Measurements from ENCODE around the gene PCK1. TPM values are rescaled to one million over a fixed set of nuclear protein-coding genes. Genes with fewer than 3 reads are reported as not detected.

The PCK1 gene
- total and polyA plus RNA-seq, 2 of the 13 experiments (the other 11 are each of a cell fraction or from before 2014, with no cell fraction given): 6.5 to 12.6 TPM

DNA sequence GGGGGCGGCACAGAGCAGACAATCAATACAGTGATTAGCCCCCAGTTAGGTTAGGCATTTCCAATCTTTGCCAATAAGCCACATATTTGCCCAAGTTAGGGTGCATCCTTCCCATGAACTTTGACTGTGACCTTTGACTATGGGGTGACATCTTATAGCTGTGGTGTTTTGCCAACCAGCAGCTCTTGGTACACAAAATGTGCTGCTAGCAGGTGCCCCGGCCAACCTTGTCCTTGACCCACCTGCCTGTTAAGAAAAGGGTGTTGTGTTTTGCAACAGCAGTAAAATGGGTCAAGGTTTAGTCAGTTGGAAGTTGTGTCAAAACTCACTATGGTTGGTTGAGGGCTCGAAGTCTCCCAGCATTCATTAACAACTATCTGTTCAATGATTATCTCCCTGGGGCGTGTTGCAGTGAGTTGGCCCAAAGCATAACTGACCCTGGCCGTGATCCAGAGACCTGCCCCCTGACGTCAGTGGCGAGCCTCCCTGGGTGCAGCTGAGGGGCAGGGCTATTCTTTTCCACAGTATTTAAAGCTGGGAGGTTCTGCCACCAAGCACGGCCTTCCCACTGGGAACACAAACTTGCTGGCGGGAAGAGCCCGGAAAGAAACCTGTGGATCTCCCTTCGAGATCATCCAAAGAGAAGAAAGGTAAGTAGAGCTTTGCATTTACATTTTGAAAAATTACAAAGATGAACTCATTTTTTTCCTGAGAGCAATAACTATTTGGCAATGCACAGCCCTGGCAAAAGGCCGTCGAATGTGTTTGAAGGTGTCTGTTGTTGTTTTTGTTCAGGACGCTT, at the start of gene PCK1 (continued):
- TF ChIP-seq, protein P1, sequence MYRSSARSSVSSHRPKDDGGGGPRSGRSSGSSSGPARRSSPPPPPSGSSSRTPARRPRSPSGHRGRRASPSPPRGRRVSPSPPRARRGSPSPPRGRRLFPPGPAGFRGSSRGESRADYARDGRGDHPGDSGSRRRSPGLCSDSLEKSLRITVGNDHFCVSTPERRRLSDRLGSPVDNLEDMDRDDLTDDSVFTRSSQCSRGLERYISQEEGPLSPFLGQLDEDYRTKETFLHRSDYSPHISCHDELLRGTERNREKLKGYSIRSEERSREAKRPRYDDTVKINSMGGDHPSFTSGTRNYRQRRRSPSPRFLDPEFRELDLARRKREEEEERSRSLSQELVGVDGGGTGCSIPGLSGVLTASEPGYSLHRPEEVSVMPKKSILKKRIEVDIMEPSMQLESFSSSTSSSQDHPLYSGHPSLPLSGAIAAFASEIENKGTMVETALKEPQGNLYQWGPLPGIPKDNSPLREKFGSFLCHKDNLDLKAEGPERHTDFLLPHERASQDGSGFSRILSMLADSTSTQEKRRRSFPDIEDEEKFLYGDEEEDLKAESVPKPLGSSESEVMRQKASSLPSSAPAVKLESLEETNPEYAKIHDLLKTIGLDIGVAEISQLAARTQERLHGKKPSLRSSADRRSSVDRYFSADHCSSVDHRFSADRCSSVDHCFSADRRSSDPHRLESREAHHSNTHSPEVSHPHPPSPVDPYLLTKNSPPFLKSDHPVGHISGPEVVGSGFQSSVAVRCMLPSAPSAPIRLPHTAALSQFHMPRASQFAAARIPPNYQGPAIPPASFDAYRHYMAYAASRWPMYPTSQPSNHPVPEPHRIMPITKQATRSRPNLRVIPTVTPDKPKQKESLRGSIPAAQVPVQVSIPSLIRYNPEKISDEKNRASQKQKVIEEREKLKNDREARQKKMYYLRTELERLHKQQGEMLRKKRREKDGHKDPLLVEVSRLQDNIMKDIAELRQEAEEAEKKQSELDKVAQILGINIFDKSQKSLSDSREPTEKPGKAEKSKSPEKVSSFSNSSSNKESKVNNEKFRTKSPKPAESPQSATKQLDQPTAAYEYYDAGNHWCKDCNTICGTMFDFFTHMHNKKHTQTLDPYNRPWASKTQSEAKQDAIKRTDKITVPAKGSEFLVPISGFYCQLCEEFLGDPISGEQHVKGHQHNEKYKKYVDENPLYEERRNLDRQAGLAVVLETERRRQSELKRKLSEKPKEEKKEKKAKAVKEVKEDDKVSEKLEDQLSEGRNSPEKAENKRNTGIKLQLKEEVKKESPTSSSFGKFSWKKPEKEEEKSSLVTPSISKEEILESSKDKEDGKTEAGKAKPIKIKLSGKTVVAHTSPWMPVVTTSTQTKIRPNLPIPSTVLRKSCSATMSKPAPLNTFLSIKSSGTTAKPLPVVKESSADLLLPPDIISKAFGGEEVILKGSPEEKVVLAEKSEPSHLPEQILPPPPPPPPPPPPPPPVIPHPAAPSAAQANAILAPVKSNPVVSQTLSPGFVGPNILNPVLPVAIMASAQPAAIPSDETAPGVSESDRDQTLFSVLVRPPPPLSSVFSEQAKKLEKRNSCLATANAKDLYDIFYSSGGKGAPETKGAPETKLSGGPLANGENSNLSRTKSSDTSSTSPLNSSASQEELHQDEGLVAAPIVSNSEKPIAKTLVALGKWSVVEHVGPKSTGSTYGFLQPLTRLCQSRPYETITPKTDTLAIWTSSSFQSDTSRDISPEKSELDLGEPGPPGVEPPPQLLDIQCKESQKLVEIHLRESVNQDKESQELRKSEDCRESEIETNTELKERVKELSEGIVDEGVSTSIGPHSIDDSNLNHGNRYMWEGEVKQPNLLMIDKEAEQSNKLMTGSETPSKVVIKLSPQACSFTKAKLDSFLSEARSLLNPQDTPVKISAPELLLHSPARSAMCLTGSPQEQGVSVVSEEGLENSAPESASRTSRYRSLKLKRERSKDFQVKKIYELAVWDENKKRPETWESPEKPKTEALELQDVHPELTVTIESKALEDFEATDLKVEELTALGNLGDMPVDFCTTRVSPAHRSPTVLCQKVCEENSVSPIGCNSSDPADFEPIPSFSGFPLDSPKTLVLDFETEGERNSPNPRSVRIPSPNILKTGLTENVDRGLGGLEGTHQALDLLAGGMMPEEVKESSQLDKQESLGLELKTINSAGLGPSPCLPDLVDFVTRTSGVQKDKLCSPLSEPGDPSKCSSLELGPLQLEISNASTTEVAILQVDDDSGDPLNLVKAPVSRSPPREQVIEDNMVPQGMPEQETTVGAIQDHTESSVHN (CRISPR knock-in tag; IDR thresholded peaks at IDR 0.05): peak; percentile 72; the same call in 1 of the 2 replicates
- 0 out of 2 replicates have a peak, but pooled peaks have one; percentile 31 for TF ChIP-seq MTF2 (CRISPR knock-in tag; IDR thresholded peaks at IDR 0.05; ENCODE audit: borderline replicate concordance)
- no peak for TF ChIP-seq NR3C1 (CRISPR knock-in tag; IDR thresholded peaks at IDR 0.05)
- TF ChIP-seq, protein P2, sequence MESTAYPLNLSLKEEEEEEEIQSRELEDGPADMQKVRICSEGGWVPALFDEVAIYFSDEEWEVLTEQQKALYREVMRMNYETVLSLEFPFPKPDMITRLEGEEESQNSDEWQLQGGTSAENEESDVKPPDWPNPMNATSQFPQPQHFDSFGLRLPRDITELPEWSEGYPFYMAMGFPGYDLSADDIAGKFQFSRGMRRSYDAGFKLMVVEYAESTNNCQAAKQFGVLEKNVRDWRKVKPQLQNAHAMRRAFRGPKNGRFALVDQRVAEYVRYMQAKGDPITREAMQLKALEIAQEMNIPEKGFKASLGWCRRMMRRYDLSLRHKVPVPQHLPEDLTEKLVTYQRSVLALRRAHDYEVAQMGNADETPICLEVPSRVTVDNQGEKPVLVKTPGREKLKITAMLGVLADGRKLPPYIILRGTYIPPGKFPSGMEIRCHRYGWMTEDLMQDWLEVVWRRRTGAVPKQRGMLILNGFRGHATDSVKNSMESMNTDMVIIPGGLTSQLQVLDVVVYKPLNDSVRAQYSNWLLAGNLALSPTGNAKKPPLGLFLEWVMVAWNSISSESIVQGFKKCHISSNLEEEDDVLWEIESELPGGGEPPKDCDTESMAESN (CRISPR knock-in tag; conservative IDR thresholded peaks at IDR 0.05): peak; percentile 98
- no peak for TF ChIP-seq SATB2 (CRISPR knock-in tag; IDR thresholded peaks at IDR 0.05)
- TF ChIP-seq ZNF460 (CRISPR knock-in tag; IDR thresholded peaks at IDR 0.05; ENCODE audit: borderline replicate concordance): peak; percentile 66; the same call in 1 of the 2 replicates
- TF ChIP-seq, protein P3, sequence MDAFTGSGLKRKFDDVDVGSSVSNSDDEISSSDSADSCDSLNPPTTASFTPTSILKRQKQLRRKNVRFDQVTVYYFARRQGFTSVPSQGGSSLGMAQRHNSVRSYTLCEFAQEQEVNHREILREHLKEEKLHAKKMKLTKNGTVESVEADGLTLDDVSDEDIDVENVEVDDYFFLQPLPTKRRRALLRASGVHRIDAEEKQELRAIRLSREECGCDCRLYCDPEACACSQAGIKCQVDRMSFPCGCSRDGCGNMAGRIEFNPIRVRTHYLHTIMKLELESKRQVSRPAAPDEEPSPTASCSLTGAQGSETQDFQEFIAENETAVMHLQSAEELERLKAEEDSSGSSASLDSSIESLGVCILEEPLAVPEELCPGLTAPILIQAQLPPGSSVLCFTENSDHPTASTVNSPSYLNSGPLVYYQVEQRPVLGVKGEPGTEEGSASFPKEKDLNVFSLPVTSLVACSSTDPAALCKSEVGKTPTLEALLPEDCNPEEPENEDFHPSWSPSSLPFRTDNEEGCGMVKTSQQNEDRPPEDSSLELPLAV (CRISPR knock-in tag; conservative IDR thresholded peaks at IDR 0.05; ENCODE audit: low read depth): no peak; the same call in 1 of the 2 replicates
- no peak; the same call in 1 of the 2 replicates for TF ChIP-seq ZNF891 (CRISPR knock-in tag; IDR thresholded peaks at IDR 0.05)
- TF ChIP-seq, protein P4, sequence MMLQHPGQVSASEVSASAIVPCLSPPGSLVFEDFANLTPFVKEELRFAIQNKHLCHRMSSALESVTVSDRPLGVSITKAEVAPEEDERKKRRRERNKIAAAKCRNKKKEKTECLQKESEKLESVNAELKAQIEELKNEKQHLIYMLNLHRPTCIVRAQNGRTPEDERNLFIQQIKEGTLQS (CRISPR knock-in tag; IDR thresholded peaks at IDR 0.05): no peak; the same call in 1 of the 2 replicates
- no peak for TF ChIP-seq ZNF256 (CRISPR knock-in tag; conservative IDR thresholded peaks at IDR 0.05)
- TF ChIP-seq, protein P5, sequence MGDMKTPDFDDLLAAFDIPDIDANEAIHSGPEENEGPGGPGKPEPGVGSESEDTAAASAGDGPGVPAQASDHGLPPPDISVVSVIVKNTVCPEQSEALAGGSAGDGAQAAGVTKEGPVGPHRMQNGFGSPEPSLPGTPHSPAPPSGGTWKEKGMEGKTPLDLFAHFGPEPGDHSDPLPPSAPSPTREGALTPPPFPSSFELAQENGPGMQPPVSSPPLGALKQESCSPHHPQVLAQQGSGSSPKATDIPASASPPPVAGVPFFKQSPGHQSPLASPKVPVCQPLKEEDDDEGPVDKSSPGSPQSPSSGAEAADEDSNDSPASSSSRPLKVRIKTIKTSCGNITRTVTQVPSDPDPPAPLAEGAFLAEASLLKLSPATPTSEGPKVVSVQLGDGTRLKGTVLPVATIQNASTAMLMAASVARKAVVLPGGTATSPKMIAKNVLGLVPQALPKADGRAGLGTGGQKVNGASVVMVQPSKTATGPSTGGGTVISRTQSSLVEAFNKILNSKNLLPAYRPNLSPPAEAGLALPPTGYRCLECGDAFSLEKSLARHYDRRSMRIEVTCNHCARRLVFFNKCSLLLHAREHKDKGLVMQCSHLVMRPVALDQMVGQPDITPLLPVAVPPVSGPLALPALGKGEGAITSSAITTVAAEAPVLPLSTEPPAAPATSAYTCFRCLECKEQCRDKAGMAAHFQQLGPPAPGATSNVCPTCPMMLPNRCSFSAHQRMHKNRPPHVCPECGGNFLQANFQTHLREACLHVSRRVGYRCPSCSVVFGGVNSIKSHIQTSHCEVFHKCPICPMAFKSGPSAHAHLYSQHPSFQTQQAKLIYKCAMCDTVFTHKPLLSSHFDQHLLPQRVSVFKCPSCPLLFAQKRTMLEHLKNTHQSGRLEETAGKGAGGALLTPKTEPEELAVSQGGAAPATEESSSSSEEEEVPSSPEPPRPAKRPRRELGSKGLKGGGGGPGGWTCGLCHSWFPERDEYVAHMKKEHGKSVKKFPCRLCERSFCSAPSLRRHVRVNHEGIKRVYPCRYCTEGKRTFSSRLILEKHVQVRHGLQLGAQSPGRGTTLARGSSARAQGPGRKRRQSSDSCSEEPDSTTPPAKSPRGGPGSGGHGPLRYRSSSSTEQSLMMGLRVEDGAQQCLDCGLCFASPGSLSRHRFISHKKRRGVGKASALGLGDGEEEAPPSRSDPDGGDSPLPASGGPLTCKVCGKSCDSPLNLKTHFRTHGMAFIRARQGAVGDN (CRISPR knock-in tag; IDR thresholded peaks at IDR 0.05): peak; percentile 87
